HG03432 (cell line): ENCODE measurements around the gene TFR2.

Experiments
- ATAC-seq: cut with Tn5 transposase; IDR thresholded peaks from one replicate; pipeline ENCODE4 v1.9.1; 2021; ENCODE audit warnings: mild to moderate bottlenecking, moderate library complexity; ENCODE audit not compliant: unreplicated experiment

The TFR2 gene

GRCh38 chr7:100574362-100575205 is 66.8 kb downstream of the TFR2 start:
- ATAC-seq: no peak

DNA sequence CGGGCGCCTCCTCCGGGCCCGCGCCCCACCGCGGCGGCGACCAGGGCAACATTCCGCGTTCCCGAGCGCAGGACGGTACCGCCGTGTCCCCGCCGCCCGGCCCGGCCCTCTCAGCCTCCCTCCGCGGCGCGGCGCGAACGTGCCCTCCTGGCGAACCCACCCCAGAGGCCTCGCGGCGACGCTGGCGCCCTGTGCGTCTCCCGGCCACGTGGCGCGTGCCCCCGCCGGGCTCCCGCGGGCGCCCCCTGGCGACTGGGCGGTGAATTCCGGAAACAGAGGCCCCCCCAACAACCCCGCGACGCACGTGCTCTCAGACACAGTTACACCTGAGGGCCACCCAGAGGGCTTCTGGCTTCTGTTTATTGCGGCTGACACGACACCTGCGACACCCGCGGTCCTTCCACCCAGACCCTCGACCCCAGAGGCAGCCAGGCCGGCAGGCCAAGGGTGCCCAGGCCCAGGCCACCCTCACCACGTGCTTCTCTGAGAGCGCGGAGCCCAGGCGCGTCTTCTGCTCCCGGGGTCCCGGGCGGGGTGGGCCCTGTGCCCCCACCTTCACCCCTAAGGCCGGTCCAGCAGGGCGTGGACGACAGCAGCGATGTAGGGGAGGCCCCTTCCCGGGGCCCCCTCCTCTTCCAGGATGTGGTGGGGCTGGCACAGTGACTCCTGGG is 67.5 kb downstream of the TFR2 start, which contains the start of gene SAP25:
Gene SAP25, minus strand, starts transcription at position 210 of the 671 bp plus-strand sequence. Its CDS starts 158 bp downstream, at position 52.
- no peak for ATAC-seq

DNA sequence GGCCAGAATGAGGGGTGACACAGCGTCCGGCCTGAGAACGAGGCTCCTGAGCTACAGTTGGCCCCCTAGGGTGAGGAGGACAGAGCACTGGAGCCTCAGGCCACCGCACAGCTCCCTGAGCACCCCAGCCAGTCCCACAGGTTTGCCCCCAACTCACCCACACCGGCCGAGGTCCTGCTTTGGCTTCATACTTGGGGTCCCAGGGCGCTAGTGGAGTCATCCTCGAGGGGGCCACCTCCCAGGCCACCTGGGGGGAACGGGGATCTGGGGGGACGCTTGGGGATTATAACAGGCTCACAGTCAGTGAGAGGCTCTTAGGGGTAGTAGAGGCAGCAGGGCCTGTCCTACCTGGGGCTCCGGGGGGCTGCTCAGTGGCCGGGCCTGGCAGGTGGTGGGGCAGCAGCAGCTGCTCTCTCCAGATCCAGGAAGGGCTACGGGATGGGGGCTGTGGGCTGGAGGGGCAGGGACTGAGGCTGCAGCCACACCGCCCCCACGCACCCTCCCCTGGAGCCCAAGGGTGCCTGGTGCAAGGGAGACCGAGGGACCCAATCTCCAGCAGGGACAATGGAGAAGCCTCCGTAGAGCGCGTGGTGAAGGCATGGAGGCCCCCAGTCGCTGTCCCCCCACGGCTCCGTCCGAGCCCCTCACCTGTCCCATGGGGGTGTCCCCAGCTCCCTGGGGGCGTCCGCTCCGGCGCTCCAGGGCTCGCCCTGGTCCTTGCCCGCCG is 68.2 kb downstream of the TFR2 start:
- ATAC-seq: no peak

- ATAC-seq: no peak
Observed at GRCh38 chr7:100572281-100572948, 68.9 kb downstream of the TFR2 start.

- no peak for ATAC-seq
Observed at GRCh38 chr7:100571829-100572116, 69.6 kb downstream of the TFR2 start.

- no peak for ATAC-seq
Observed at GRCh38 chr7:100570954-100571828, 70.2 kb downstream of the TFR2 start.
